ENCODE measurements around the gene PSMC3.

The PSMC3 gene

GRCh38 chr11:47411884-47412746 lies 14.1 kb downstream of the PSMC3 start:
- peak; percentile 48 for DNase-seq

- no peak for DNase-seq
These were observed 15.6 kb downstream of the PSMC3 start for GRCh38 chr11:47410370-47411264.

GRCh38 chr11:47409440-47410369 lies 16.5 kb downstream of the PSMC3 start:
- no peak for DNase-seq

- no peak for DNase-seq
These were observed 17.4 kb downstream of the PSMC3 start for GRCh38 chr11:47408598-47409439.

- DNase-seq: peak; percentile 85
These were observed 18.3 kb downstream of the PSMC3 start, which contains the start of gene SLC39A13 for GRCh38 chr11:47407746-47408590. TSS of gene SLC39A13 (plus strand) at chr11:47408590. CDS start at chr11:47410095, 1,505 bp downstream.

GRCh38 chr11:47406896-47407745 lies 19.1 kb downstream of the PSMC3 start:
- DNase-seq: no peak

- no peak for DNase-seq
These were observed 22.7 kb downstream of the PSMC3 start for GRCh38 chr11:47403571-47403970.

- no peak for DNase-seq
These were observed 23.1 kb downstream of the PSMC3 start for GRCh38 chr11:47403135-47403534.

- DNase-seq: no peak
These were observed 25.4 kb downstream of the PSMC3 start for GRCh38 chr11:47400768-47401279.

- DNase-seq: peak; percentile 37
These were observed 26.1 kb downstream of the PSMC3 start for GRCh38 chr11:47399860-47400767.

- no peak for DNase-seq
These were observed 27.7 kb downstream of the PSMC3 start for GRCh38 chr11:47398551-47398950.

- no peak for DNase-seq
These were observed 28.2 kb downstream of the PSMC3 start for GRCh38 chr11:47398011-47398410.

GRCh38 chr11:47396049-47396320 lies 30.3 kb downstream of the PSMC3 start:
- no peak for DNase-seq

- DNase-seq: no peak
These were observed 30.8 kb downstream of the PSMC3 start for GRCh38 chr11:47395223-47396048.

- DNase-seq: peak; percentile 31
These were observed 31.7 kb downstream of the PSMC3 start for GRCh38 chr11:47394322-47395222.

- DNase-seq: no peak
These were observed 32.3 kb downstream of the PSMC3 start for GRCh38 chr11:47394050-47394321.
